LNCaP clone FGC (cell line): ENCODE data around the gene TK2.
"Not testable (repeated sequence)": the region's sequence is repeated elsewhere in the genome, so short reads cannot be mapped to it uniquely, and the experiment has no call there.

ENCODE experiments used
- DNase-seq: peaks from one replicate; pipeline ENCODE4 v3.0.0-alpha.2; 2011; ENCODE audit warnings: low read depth
- H3K4me3 ChIP-seq: 2 replicates; pipeline ENCODE4 v1.5.1; 2011; ENCODE audit warnings: mild to moderate bottlenecking, low read depth, low read length, control low read depth
- CTCF ChIP-seq: IDR thresholded peaks from 2 replicates; pipeline ENCODE4 v1.5.1; 2012; ENCODE audit warnings: mild to moderate bottlenecking; ENCODE audit not compliant: control insufficient read depth, insufficient read depth; ENCODE audit errors: extremely low read depth

Gene TK2

GRCh38 chr16:66549284-66550131 lies at the start of gene TK2:
TK2 (minus strand) TSS chr16:66550122; CDS start chr16:66550061, 61 bp downstream.
- no peak for DNase-seq
- 0 out of 2 replicates have a peak, but pooled peaks have one; percentile 26 for TF ChIP-seq CTCF
- H3K4me3 ChIP-seq = peak within 1 kb of the TSS; percentile 63

GRCh38 chr16:66598111-66598510 lies 48.2 kb upstream of the TK2 start:
- no peak for TF ChIP-seq CTCF
- DNase-seq = no peak
- H3K4me3 ChIP-seq = no peak overlapping the region

DNA sequence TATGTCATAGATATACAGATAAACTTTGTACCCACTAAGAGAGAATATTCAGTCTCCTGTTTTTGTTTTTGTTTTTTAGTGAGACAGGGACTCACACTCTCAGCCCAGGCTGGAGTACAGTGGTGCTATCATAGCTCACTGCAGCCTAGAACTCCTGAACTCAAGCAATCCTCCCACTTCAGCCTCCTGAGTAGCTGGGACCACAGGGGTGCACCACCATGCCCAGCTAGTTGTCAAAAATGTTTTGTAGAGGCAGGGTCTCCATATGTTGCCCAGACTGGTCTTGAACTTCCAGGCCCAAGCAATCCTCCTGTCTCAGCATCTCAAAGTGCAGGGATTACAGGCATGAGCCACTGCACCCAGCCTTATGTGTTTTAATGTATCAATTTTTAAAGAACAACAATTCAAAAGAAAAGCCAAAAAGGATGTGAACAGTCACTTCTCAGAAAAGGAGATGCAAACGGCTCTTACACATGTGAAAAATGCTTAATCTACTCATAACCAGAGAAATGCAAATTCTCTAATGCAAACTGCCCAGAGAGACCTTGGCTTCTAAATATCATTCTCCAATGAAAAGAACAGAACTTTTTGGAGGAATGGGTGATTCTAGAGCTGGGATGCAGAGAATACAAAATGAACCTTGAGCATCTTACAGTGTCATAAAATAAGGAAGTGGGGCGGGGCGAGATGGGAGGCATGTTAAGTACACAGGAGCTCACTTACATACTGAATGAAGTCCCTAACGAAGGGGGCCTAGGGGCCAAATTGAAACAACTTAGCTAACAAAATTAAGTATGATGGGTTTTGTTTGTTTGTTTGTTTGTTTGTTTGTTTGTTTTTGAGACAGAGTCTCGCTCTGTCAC lies 47.3 kb upstream of the TK2 start:
- DNase-seq = no peak
- no peak for TF ChIP-seq CTCF
- H3K4me3 ChIP-seq = no peak overlapping the region

DNA sequence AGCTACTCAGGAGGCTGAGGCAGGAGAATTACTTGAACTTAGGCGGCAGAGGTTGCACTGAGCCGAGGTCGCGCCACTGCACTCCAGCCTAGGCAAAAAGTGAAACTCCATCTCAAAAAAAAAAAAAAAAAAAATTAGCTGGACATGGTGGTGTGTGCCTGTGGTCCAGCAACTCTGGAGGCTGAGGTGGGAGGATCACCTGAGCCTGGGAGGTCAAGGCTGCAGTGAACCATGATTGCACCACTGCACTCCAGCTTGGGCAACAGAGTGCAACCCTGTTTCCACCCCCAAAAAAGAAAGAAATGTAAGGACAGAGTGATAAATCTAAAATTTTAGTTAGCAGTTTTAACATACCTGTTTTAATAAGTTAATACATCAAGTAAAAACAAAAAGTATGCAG lies 46.6 kb upstream of the TK2 start:
- not testable (repeated sequence) for H3K4me3 ChIP-seq, DNase-seq

DNA sequence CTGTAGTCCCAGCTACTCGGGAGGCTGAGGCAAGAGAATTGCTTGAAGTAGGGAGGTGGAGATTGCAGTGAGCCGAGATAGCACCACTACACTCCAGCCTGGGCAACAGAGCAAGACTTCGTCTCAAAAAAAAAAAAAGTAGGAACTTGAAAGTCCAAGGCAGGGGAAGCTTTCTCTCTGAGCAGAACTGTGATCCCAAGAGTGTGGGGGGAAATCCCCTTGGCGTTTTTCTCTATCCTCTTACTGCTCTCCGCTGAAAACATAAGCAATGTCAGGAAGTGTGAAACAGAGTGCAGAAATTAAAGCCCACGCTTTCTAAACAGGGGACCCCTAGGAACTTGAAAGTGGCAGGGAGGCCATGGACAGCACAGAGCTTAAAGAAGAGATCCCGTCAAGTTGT lies 44.8 kb upstream of the TK2 start:
- TF ChIP-seq CTCF = no peak

DNA sequence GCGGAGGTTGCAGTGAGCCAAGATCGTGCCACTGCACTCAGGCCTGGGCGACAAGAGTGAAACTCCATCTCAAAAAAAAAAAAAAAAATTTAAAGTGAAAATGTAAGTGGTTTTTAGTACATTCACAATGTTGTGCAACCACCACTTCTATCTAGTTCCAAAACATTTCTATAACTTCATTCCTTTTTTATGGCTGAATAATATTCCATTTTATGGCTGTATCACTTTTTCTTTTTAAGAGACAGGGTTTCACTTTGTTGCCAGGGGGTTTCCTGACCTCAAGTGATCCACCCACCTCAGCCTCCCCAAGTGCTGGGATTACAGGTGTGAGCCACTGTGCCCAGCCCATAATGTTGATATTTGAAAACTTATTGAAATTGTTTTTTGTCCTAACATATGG lies 42.9 kb upstream of the TK2 start:
- no peak for DNase-seq
- no peak for TF ChIP-seq CTCF

More for the DNA sequence above, 44.8 kb upstream of the TK2 start:
- H3K4me3 ChIP-seq = no peak overlapping the region
- no peak for DNase-seq

DNA sequence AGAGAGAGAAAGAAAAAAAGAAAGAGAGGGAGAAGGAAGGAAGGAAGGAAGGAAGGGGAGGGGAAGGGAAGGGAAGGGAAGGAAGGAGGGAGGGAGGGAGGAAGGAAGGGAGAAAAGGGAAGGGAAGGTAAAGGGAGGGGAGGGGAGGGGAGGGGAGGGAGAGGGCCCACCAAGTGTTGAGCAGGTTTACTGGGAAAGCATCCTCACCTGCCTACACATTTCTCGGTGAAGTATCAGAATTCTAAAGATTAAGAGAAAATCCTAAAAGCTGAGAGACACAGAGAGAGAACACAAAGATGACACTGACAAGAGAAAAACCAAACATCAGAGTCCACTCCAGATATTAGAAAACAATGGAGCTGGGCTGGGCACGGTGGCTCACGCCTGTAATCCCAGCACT lies 42.3 kb upstream of the TK2 start:
- H3K4me3 ChIP-seq = no peak overlapping the region
- TF ChIP-seq CTCF = no peak
- no peak for DNase-seq

More for the DNA sequence above, 42.9 kb upstream of the TK2 start:
- no peak overlapping the region for H3K4me3 ChIP-seq
